Measurements from ENCODE around the gene DDX21.

Gene DDX21

DNA sequence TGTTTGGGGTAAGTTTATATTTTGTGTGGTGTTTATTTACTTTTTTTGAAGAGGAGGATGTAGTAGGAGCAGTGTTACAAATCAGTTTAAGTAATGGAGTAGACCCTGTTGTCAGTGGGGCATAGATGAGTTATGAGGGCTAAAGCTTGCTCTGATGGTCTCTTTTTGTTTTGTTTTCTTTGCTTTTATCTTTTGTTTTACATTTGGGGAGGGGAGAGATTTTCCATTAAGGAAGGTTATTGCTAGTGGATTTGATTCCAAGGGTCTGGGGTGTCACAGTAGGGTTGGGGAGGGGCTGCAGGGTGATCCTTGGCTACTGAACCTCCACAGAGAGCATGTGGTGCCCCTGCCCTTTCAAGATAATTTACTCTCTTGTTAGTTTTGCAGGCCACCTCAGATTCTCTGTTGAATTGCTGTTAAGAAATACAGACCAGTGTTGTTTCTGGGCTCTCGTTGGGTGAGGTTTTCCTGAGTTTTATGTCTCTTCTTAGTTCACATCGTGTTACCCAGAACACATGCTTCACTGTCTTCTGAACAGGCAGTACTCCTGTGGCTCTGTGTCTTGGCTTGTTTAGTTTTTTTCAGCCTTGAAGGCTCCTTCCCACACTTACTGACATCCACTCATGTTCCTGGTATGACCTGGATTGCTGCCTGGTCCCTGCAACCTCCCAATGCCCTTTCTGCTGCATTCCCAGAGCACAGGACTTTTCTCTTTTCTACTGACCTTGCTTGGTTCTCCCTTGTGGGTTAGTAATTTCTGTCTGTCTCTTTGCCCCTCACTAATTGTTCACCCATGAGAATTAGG is 36.9 kb downstream of the DDX21 start:
- TF ChIP-seq SIN3A (IDR thresholded peaks at IDR 0.05; ENCODE audit: borderline replicate concordance, insufficient read depth, low read length) (no peak), FOXP2 (optimal IDR thresholded peaks at IDR 0.05; ENCODE audit: borderline replicate concordance, extremely low read depth, extremely low read length, insufficient read depth) (no peak), TAF1 (IDR thresholded peaks at IDR 0.05; ENCODE audit: borderline replicate concordance, insufficient read depth, low read length) (no peak), POLR2AphosphoS5 (IDR thresholded peaks at IDR 0.05; ENCODE audit: low read depth, low read length) (no peak)
- TF ChIP-seq, protein P1, sequence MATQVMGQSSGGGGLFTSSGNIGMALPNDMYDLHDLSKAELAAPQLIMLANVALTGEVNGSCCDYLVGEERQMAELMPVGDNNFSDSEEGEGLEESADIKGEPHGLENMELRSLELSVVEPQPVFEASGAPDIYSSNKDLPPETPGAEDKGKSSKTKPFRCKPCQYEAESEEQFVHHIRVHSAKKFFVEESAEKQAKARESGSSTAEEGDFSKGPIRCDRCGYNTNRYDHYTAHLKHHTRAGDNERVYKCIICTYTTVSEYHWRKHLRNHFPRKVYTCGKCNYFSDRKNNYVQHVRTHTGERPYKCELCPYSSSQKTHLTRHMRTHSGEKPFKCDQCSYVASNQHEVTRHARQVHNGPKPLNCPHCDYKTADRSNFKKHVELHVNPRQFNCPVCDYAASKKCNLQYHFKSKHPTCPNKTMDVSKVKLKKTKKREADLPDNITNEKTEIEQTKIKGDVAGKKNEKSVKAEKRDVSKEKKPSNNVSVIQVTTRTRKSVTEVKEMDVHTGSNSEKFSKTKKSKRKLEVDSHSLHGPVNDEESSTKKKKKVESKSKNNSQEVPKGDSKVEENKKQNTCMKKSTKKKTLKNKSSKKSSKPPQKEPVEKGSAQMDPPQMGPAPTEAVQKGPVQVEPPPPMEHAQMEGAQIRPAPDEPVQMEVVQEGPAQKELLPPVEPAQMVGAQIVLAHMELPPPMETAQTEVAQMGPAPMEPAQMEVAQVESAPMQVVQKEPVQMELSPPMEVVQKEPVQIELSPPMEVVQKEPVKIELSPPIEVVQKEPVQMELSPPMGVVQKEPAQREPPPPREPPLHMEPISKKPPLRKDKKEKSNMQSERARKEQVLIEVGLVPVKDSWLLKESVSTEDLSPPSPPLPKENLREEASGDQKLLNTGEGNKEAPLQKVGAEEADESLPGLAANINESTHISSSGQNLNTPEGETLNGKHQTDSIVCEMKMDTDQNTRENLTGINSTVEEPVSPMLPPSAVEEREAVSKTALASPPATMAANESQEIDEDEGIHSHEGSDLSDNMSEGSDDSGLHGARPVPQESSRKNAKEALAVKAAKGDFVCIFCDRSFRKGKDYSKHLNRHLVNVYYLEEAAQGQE (IDR thresholded peaks at IDR 0.05; ENCODE audit: insufficient read depth in 1 of 2, low read depth in 2 of 2, low read length in 2 of 2), result no peak

- TF ChIP-seq FOXP2 (optimal IDR thresholded peaks at IDR 0.05; ENCODE audit: borderline replicate concordance, extremely low read depth, extremely low read length, insufficient read depth), result no peak
- TF ChIP-seq SIN3A (IDR thresholded peaks at IDR 0.05; ENCODE audit: borderline replicate concordance, insufficient read depth, low read length), result no peak
- TF ChIP-seq, protein P1 (IDR thresholded peaks at IDR 0.05; ENCODE audit: insufficient read depth in 1 of 2, low read depth in 2 of 2, low read length in 2 of 2), result no peak
- no peak for TF ChIP-seq TAF1 (IDR thresholded peaks at IDR 0.05; ENCODE audit: borderline replicate concordance, insufficient read depth, low read length)
- no peak for TF ChIP-seq POLR2AphosphoS5 (IDR thresholded peaks at IDR 0.05; ENCODE audit: low read depth, low read length)
Observed at GRCh38 chr10:68997211-68997610, 41.2 kb downstream of the DDX21 start.

DNA sequence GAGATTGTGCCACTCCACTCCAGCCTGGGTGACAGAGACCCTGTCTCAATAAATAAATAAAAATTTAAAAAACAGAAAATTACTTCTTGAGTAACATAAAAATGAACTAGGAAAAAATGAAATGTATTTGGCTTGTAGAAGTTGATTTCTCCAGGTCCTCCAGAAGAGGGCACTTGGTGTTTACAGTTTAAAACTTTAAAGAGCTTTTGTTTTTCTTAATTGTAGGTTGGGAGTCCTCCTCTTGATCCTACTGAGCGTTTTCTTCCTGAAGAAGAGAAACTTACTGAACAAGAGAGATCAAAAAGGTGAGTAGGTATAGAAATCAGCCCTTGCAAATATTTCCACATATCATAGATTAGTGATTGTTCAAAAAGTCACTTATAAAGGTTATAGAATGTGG is 48.9 kb downstream of the DDX21 start:
- TF ChIP-seq POLR2AphosphoS5 (IDR thresholded peaks at IDR 0.05; ENCODE audit: low read depth, low read length) (no peak), SIN3A (IDR thresholded peaks at IDR 0.05; ENCODE audit: borderline replicate concordance, insufficient read depth, low read length) (no peak), TAF1 (IDR thresholded peaks at IDR 0.05; ENCODE audit: borderline replicate concordance, insufficient read depth, low read length) (no peak), FOXP2 (optimal IDR thresholded peaks at IDR 0.05; ENCODE audit: borderline replicate concordance, extremely low read depth, extremely low read length, insufficient read depth) (no peak)
- TF ChIP-seq, protein P1 (IDR thresholded peaks at IDR 0.05; ENCODE audit: insufficient read depth in 1 of 2, low read depth in 2 of 2, low read length in 2 of 2), result no peak

- TF ChIP-seq TAF1 (IDR thresholded peaks at IDR 0.05; ENCODE audit: borderline replicate concordance, insufficient read depth, low read length) (no peak), SIN3A (IDR thresholded peaks at IDR 0.05; ENCODE audit: borderline replicate concordance, insufficient read depth, low read length) (no peak), FOXP2 (optimal IDR thresholded peaks at IDR 0.05; ENCODE audit: borderline replicate concordance, extremely low read depth, extremely low read length, insufficient read depth) (no peak), POLR2AphosphoS5 (IDR thresholded peaks at IDR 0.05; ENCODE audit: low read depth, low read length) (no peak)
- TF ChIP-seq, protein P1 (IDR thresholded peaks at IDR 0.05; ENCODE audit: insufficient read depth in 1 of 2, low read depth in 2 of 2, low read length in 2 of 2), result no peak
Observed at GRCh38 chr10:69005704-69006485, 49.9 kb downstream of the DDX21 start.
